ENCODE data around the gene NEDD4.

- TF ChIP-seq, protein P1, sequence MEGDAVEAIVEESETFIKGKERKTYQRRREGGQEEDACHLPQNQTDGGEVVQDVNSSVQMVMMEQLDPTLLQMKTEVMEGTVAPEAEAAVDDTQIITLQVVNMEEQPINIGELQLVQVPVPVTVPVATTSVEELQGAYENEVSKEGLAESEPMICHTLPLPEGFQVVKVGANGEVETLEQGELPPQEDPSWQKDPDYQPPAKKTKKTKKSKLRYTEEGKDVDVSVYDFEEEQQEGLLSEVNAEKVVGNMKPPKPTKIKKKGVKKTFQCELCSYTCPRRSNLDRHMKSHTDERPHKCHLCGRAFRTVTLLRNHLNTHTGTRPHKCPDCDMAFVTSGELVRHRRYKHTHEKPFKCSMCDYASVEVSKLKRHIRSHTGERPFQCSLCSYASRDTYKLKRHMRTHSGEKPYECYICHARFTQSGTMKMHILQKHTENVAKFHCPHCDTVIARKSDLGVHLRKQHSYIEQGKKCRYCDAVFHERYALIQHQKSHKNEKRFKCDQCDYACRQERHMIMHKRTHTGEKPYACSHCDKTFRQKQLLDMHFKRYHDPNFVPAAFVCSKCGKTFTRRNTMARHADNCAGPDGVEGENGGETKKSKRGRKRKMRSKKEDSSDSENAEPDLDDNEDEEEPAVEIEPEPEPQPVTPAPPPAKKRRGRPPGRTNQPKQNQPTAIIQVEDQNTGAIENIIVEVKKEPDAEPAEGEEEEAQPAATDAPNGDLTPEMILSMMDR (optimal IDR thresholded peaks at IDR 0.05 in 1 of 3, IDR thresholded peaks at IDR 0.05 in 1 of 3, conservative IDR thresholded peaks at IDR 0.05 in 1 of 3; ENCODE audit: extremely low read depth in 1 of 3, insufficient read depth in 2 of 3, low read length in 3 of 3) = no peak
- TF ChIP-seq EZH2 (IDR thresholded peaks at IDR 0.05; ENCODE audit: low read length) = no peak
Observed at GRCh38 chr15:56016281-56016680, 22.9 kb upstream of the NEDD4 start.

Measured in keratinocyte (primary cell).